GM19351 (cell line): Measurements from ENCODE around the gene ZNF469.

Source experiments
- ATAC-seq: cut with Tn5 transposase; IDR thresholded peaks from one replicate; pipeline ENCODE4 v1.9.1; 2021; ENCODE audit warnings: mild to moderate bottlenecking, moderate library complexity; ENCODE audit not compliant: unreplicated experiment

Gene ZNF469

GRCh38 chr16:88389621-88390160 lies 6.9 kb downstream of the ZNF469 start:
- no peak for ATAC-seq

- ATAC-seq, result no peak
Measured at GRCh38 chr16:88390265-88390664, 7.5 kb downstream of the ZNF469 start.

GRCh38 chr16:88390735-88391134 lies 8.0 kb downstream of the ZNF469 start:
- ATAC-seq, result no peak

GRCh38 chr16:88391144-88391850 lies 8.5 kb downstream of the ZNF469 start:
- no peak for ATAC-seq

- ATAC-seq, result no peak
Measured at GRCh38 chr16:88392111-88392510, 9.4 kb downstream of the ZNF469 start.

- ATAC-seq, result no peak
Measured at GRCh38 chr16:88392616-88393015, 9.9 kb downstream of the ZNF469 start.

GRCh38 chr16:88393034-88393433 lies 10.3 kb downstream of the ZNF469 start:
- no peak for ATAC-seq

- ATAC-seq, result no peak
Measured at GRCh38 chr16:88393571-88393970, 10.8 kb downstream of the ZNF469 start.

- ATAC-seq, result no peak
Measured at GRCh38 chr16:88394426-88394825, 11.7 kb downstream of the ZNF469 start.

GRCh38 chr16:88395669-88396584 lies 13.2 kb downstream of the ZNF469 start:
- no peak for ATAC-seq

- no peak for ATAC-seq
Measured at GRCh38 chr16:88398170-88398873, 15.6 kb downstream of the ZNF469 start.

- ATAC-seq, result no peak
Measured at GRCh38 chr16:88398874-88399178, 16.1 kb downstream of the ZNF469 start.

GRCh38 chr16:88400186-88400585 lies 17.4 kb downstream of the ZNF469 start:
- ATAC-seq, result no peak

GRCh38 chr16:88401604-88402246 lies 19.0 kb downstream of the ZNF469 start:
- ATAC-seq, result no peak

GRCh38 chr16:88402551-88403240 lies 19.9 kb downstream of the ZNF469 start:
- no peak for ATAC-seq

GRCh38 chr16:88403794-88404581 lies 21.2 kb downstream of the ZNF469 start:
- no peak for ATAC-seq

- no peak for ATAC-seq
Measured at GRCh38 chr16:88404769-88405168, 22.0 kb downstream of the ZNF469 start.

- ATAC-seq, result no peak
Measured at GRCh38 chr16:88405216-88406060, 22.7 kb downstream of the ZNF469 start.
